Activated naive CD4-positive, alpha-beta T cell treated with Interleukin-2 at 50 U/mL for 16 hours (primary cell): Measurements from ENCODE around the gene ABHD11.

ENCODE experiments used
- DNase-seq: peaks from one replicate; pipeline ENCODE4 v3.0.0-alpha.2; 2020

ABHD11 gene

DNA sequence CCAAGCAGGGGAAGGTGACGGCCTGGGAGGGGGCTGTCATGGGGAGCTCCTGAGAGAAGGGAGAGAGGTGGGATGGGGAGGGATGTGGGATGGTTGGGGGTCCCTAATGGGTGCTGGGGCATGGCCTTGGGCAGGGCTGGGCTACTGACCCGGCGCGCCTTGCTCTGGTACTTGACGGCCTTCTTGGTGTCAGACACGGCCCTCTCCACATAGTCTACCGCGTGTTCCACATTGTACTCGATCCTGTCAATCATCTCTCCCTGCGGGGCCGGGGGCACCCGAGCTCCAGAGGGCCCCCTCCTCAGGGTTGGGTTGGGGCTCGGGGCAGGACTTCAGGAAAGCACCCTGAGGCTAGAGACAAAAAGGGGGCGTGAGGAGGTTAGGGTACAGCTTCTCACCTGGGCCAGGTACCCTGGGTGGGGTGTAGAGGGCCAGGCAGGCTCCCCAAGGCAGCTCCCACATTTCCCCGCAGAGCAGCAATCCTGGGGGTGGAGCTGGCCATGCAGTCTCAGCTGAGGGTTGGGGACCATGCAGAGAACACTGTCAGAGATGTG, 37.9 kb downstream of the ABHD11 start:
- no peak for DNase-seq

DNA sequence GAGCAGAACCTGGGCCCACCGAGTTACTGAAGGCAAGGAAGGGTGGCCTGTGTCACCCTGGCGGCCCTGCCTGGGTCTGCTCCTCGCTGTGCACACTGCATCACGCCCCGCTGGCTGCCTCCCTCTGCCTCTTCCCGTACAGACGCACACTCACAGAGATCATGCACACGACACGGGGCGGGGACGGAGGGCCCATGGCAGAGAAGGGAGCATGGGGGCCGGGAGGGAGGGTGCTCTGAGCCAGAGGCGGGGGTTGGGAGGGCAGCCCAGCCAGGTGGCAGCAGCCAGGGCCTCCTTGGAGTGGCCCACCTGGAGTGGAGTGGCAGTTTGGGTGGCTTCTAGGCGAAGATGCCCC, 38.6 kb downstream of the ABHD11 start:
- no peak for DNase-seq

GRCh38 chr7:73699370-73700068, 39.1 kb downstream of the ABHD11 start:
- DNase-seq: no peak

- no peak for DNase-seq
Observed at GRCh38 chr7:73698410-73698809, 40.2 kb downstream of the ABHD11 start.

DNA sequence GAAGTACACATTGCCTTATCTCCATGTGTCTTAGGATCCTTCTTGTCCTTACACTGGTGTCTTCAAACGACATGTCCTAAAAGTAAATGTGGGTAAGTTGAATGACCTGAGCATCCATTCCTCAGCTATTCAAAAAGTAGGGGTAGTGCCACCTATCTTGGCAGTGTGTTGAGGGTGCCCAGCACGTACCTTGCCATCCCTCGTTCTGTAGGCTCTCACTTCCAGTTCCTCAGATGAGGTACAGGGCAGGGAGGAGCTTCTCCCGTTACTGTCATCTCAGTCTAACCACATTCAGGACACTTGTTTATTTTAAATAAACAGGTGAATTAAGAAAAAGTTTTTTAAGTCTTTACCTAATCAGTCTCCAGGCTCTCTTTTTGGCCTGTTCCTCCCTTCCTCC, 42.2 kb downstream of the ABHD11 start:
- DNase-seq: no peak

- DNase-seq: no peak
Observed at GRCh38 chr7:73690646-73691045, 48.0 kb downstream of the ABHD11 start.

DNA sequence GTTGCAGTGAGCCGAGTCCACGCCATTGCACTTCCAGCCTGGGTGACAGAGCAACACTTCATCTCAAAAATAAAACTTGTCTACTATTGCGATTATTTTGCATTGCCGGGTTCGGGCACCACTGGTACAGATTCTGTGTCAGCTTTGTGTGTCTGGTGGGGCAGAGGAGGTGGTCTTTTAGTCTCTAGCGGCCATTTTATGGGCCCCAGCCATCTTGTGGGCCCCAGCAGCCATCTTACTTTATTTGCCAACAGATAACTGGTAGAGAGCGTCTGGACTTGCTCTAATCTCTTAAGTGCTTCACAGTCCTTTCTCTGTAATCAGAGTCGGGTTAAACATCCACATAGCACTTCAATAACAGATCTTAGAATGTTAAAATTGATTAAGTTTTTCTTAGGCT, 50.3 kb downstream of the ABHD11 start:
- no peak for DNase-seq
